Measurements from ENCODE around the gene FMNL2. TPM values are rescaled to one million over a fixed set of nuclear protein-coding genes. Genes with fewer than 3 reads are reported as not detected.
A peak's percentile ranks its signal among the peaks of the same experiment; 100 is the strongest.

Gene FMNL2
- total and polyA plus RNA-seq, 4 donors: 18.8 to 81.4 (median 38.4) TPM

DNA sequence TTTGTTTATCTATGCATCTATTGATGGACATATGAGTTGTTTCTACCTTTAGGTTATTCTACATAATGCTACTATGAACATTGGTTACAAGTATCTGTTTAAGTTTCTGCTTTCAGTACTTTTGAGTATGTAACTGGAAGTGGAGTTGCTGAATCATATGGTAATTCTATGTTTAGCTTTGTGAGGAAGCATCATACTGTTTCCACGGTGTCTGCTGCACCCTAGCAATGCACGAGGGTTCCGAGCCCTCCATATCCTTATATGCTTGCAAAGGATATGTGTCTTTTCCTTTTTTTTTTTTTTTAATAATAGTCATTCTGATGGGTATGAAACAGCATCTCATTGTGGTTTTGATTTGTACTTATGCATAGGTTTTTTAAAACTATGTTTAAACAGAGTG is 83.7 kb downstream of the FMNL2 start:
- 29 to 57% methylated on average over 3 of the region's 3 CpGs for WGBS, 2 donors
- no peaks in the 10 kb centered on the region for H3K27me3 ChIP-seq (ENCODE audit: control insufficient read depth in 3 of 3, insufficient read depth in 3 of 3, low read length in 2 of 3)
- TF ChIP-seq, protein P1, sequence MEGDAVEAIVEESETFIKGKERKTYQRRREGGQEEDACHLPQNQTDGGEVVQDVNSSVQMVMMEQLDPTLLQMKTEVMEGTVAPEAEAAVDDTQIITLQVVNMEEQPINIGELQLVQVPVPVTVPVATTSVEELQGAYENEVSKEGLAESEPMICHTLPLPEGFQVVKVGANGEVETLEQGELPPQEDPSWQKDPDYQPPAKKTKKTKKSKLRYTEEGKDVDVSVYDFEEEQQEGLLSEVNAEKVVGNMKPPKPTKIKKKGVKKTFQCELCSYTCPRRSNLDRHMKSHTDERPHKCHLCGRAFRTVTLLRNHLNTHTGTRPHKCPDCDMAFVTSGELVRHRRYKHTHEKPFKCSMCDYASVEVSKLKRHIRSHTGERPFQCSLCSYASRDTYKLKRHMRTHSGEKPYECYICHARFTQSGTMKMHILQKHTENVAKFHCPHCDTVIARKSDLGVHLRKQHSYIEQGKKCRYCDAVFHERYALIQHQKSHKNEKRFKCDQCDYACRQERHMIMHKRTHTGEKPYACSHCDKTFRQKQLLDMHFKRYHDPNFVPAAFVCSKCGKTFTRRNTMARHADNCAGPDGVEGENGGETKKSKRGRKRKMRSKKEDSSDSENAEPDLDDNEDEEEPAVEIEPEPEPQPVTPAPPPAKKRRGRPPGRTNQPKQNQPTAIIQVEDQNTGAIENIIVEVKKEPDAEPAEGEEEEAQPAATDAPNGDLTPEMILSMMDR (IDR thresholded peaks at IDR 0.05; ENCODE audit: control extremely low read depth, extremely low read depth): no peak
- no peaks in the 10 kb centered on the region for H3K9me3 ChIP-seq (ENCODE audit: control insufficient read depth in 4 of 4, insufficient read depth in 3 of 4, low read length in 3 of 4)
- no peak for ATAC-seq (ENCODE audit: insufficient read depth, low FRiP score)
- H3K27ac ChIP-seq (ENCODE audit: low read depth in 1 of 2, low read length in 1 of 2): no peak overlapping the region
- H3K4me3 ChIP-seq: no peak overlapping the region
- H3K9ac ChIP-seq (ENCODE audit: insufficient read depth in 1 of 2, low read length in 2 of 2): no peak overlapping the region
- DNase-seq: peak in 1 of 3 donors; percentile 35
- peaks cover 0 to under 1% (median 0%) of the 10 kb centered on the region in 4 donors for H3K36me3 ChIP-seq (ENCODE audit: control insufficient read depth in 4 of 4, insufficient read depth in 4 of 4, low read length in 4 of 4)
- peaks cover 0 to 31% (median 6%) of the 10 kb centered on the region in 5 donors for H3K4me1 ChIP-seq (ENCODE audit: control insufficient read depth in 5 of 5, insufficient read depth in 5 of 5, low read length in 5 of 5)

DNA sequence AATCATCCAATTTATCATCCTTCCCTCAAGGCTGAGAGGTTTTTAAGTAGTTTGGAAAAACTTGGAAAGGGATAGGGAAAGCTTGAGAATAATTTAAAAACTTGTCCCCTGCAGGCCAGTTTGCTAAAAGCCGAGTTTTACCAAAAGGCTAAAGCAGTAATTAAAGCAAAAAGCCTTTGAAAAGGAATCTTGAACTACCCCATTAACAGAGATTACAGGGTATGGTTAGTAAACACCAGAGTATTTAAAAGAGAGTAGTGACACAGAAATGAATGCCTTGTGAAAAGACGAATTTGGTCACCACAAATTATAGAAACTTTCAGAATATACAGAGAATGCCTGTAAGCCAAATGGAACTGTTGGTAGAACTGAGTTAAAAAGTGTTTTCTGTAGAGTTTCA is 85.0 kb downstream of the FMNL2 start:
- 79 to 91% methylated on average over 2 of the region's 2 CpGs for WGBS, 2 donors

DNA sequence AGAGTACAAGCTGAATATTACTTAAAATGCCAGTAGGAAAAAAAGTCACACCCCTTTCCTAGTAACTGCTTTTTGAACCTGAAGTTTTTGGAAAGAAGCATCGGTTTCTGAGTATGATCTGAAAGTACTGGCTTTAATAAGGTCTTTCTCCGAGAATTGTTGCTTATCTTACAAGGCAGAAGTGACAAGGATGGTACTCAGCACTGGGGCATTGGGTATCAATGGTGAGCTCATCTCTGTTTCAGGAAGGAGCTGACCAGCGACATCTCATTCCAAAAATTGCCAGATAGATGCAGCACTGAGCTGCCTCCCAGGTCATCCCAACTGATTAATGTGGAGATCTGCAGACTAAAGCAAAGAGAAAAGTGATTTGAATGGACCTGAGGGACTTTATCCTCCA is 85.4 kb downstream of the FMNL2 start:
- Histone ChIP-seq H3K36me3 (ENCODE audit: control insufficient read depth in 4 of 4, insufficient read depth in 4 of 4, low read length in 4 of 4) (peaks cover 0 to 1% (median 0%) of the 10 kb centered on the region in 4 donors), H3K9me3 (ENCODE audit: control insufficient read depth in 4 of 4, insufficient read depth in 3 of 4, low read length in 3 of 4) (no peaks in the 10 kb centered on the region), H3K4me1 (ENCODE audit: control insufficient read depth in 5 of 5, insufficient read depth in 5 of 5, low read length in 5 of 5) (peaks cover 0 to 25% (median 4%) of the 10 kb centered on the region in 5 donors), H3K9ac (ENCODE audit: insufficient read depth in 1 of 2, low read length in 2 of 2) (no peak overlapping the region), H3K27me3 (ENCODE audit: control insufficient read depth in 3 of 3, insufficient read depth in 3 of 3, low read length in 2 of 3) (no peaks in the 10 kb centered on the region), H3K4me3 (no peak overlapping the region), H3K27ac (ENCODE audit: low read depth in 1 of 2, low read length in 1 of 2) (peak overlapping the region in 1 of 2 donors; percentile 60)
- WGBS, 2 donors: 80 to 87% methylated on average over 3 of the region's 3 CpGs
- ATAC-seq (ENCODE audit: insufficient read depth, low FRiP score) (no peak), DNase-seq (no peak)
- TF ChIP-seq, protein P1 (IDR thresholded peaks at IDR 0.05; ENCODE audit: control extremely low read depth, extremely low read depth): no peak

More for the DNA sequence above, 85.0 kb downstream of the FMNL2 start:
- Histone ChIP-seq H3K27ac (ENCODE audit: low read depth in 1 of 2, low read length in 1 of 2) (no peak overlapping the region), H3K9ac (ENCODE audit: insufficient read depth in 1 of 2, low read length in 2 of 2) (no peak overlapping the region), H3K4me3 (no peak overlapping the region), H3K4me1 (ENCODE audit: control insufficient read depth in 5 of 5, insufficient read depth in 5 of 5, low read length in 5 of 5) (peaks cover 0 to 29% (median 6%) of the 10 kb centered on the region in 5 donors), H3K27me3 (ENCODE audit: control insufficient read depth in 3 of 3, insufficient read depth in 3 of 3, low read length in 2 of 3) (no peaks in the 10 kb centered on the region), H3K36me3 (ENCODE audit: control insufficient read depth in 4 of 4, insufficient read depth in 4 of 4, low read length in 4 of 4) (peaks cover 0 to 1% (median 0%) of the 10 kb centered on the region in 4 donors), H3K9me3 (ENCODE audit: control insufficient read depth in 4 of 4, insufficient read depth in 3 of 4, low read length in 3 of 4) (no peaks in the 10 kb centered on the region)
- no peak for ATAC-seq (ENCODE audit: insufficient read depth, low FRiP score)
- DNase-seq: no peak
- TF ChIP-seq, protein P1 (IDR thresholded peaks at IDR 0.05; ENCODE audit: control extremely low read depth, extremely low read depth): no peak

DNA sequence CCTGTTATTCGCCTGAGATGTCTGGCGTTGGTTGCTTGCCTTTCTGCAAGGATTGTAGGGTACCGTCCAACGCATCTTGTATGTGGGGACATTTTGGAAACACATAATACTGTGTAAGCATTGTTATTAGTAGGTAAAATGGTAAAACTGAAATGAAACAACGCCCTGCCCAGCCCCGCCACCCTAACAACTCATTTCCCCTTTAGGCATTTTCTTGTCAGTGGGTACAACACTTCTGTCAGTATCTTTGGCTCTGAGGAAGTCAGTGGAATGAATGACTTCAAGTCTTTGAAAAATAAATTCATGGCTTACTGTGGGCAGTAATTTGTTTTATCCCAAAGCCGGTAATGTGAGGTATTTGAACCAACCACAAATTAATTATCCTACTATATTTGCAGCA is 86.0 kb downstream of the FMNL2 start:
- Histone ChIP-seq H3K27me3 (ENCODE audit: control insufficient read depth in 3 of 3, insufficient read depth in 3 of 3, low read length in 2 of 3) (no peaks in the 10 kb centered on the region), H3K27ac (ENCODE audit: low read depth in 1 of 2, low read length in 1 of 2) (peak overlapping the region in 1 of 2 donors; percentile 68), H3K9me3 (ENCODE audit: control insufficient read depth in 4 of 4, insufficient read depth in 3 of 4, low read length in 3 of 4) (no peaks in the 10 kb centered on the region), H3K4me1 (ENCODE audit: control insufficient read depth in 5 of 5, insufficient read depth in 5 of 5, low read length in 5 of 5) (peaks cover 0 to 21% (median 4%) of the 10 kb centered on the region in 5 donors), H3K4me3 (no peak overlapping the region), H3K36me3 (ENCODE audit: control insufficient read depth in 4 of 4, insufficient read depth in 4 of 4, low read length in 4 of 4) (peaks cover 0 to 1% (median 0%) of the 10 kb centered on the region in 4 donors), H3K9ac (ENCODE audit: insufficient read depth in 1 of 2, low read length in 2 of 2) (no peak overlapping the region)
- WGBS, 2 donors: 81 to 87% methylated on average over 7 of the region's 7 CpGs
- ATAC-seq (ENCODE audit: insufficient read depth, low FRiP score): no peak
- no peak for DNase-seq
- TF ChIP-seq, protein P1 (IDR thresholded peaks at IDR 0.05; ENCODE audit: control extremely low read depth, extremely low read depth): no peak
